MCF 10A (cell line): ENCODE data around the gene SEC24D. TPM values are rescaled to one million over a fixed set of nuclear protein-coding genes. Genes with fewer than 3 reads are reported as not detected.

Experiments used
- BruUV-seq: library from RNA; stranded (reverse); fragments of 400-500 nt; replicated peaks from 2 replicates; lab custom pipeline; 2021; lab: Mats Ljungman, UMichigan
- CTCF ChIA-PET: fragments of 300-600 bp; sonication (Branson Sonifier 250); formaldehyde crosslinking; extraction: SDS; loops from one replicate; lab custom pipeline; 2021; ENCODE audit warnings: antibody characterized with exemption, inconsistent platforms; lab: Yijun Ruan, JAX
- POLR2A ChIA-PET: fragments of 300-600, 350-650 bp; sonication (Branson Sonifier 250); formaldehyde crosslinking; extraction: SDS; loops from one replicate; lab custom pipeline; 2020; ENCODE audit warnings: antibody characterized with exemption, inconsistent platforms; lab: Yijun Ruan, JAX
- DNase-seq: peaks from one replicate; pipeline ENCODE4 v3.0.0-alpha.2; 2018; ENCODE audit not compliant: unreplicated experiment
- H3K27ac Mint-ChIP-seq: one replicate; pipeline ENCODE4 v1.8.0; 2022; ENCODE audit warnings: mild to moderate bottlenecking, low read depth, mixed read lengths; ENCODE audit not compliant: unreplicated experiment
- H3K27me3 Mint-ChIP-seq: one replicate; pipeline ENCODE4 v1.8.0; 2022; ENCODE audit warnings: mixed read lengths; ENCODE audit not compliant: insufficient read depth, unreplicated experiment
- H3K36me3 Mint-ChIP-seq: one replicate; pipeline ENCODE4 v1.8.0; 2022; ENCODE audit warnings: mild to moderate bottlenecking, moderate library complexity, mixed read lengths; ENCODE audit not compliant: insufficient read depth, unreplicated experiment
- H3K4me1 Mint-ChIP-seq: one replicate; pipeline ENCODE4 v1.8.0; 2022; ENCODE audit warnings: mixed read lengths; ENCODE audit not compliant: insufficient read depth, unreplicated experiment
- H3K4me3 Mint-ChIP-seq: one replicate; pipeline ENCODE4 v1.8.0; 2022; ENCODE audit warnings: mild to moderate bottlenecking, moderate library complexity, mixed read lengths; ENCODE audit not compliant: unreplicated experiment
- H3K9me3 Mint-ChIP-seq: one replicate; pipeline ENCODE4 v1.8.0; 2022; ENCODE audit warnings: mixed read lengths; ENCODE audit not compliant: unreplicated experiment
- CTCF ChIP-seq: fragments of 200-600 bp; IDR thresholded peaks from one replicate; pipeline ENCODE4 v1.8.0; 2022; ENCODE audit warnings: antibody characterized with exemption, mild to moderate bottlenecking; ENCODE audit not compliant: unreplicated experiment
- intact Hi-C: fragments of 100-400 bp; cut with micrococcal nuclease; formaldehyde crosslinking; loops from 2 replicates; pipeline ENCODE4 v1.14.1; 2022
- total RNA-seq: library from RNA; stranded (reverse); gene quantifications from 2 replicates; pipeline ENCODE4 v1.2.3, GENCODE V29; 2022

Gene SEC24D
- total RNA-seq, 1 experiment from 2014 or later = 117 TPM

GRCh38 chr4:118825799-118826198 is 10.1 kb downstream of the SEC24D start:
- no peak for DNase-seq
- H3K36me3 Mint-ChIP-seq = peaks cover 53% of the 10 kb centered on the region
- no peaks in the 10 kb centered on the region for H3K9me3 Mint-ChIP-seq
- CTCF ChIA-PET = interaction anchor here (0.6 to 1.1 kb wide), 2 partner anchors 39 to 65 kb away, joined by 3 to 5 read pairs; no protein-coding TSS in a partner anchor
- H3K4me1 Mint-ChIP-seq = peaks cover 46% of the 10 kb centered on the region
- BruUV-seq = no TSS peak
- no peak for TF ChIP-seq CTCF
- H3K27me3 Mint-ChIP-seq = no peaks in the 10 kb centered on the region
- intact Hi-C loops = no loop called here
- H3K4me3 Mint-ChIP-seq = no peak overlapping the region
- H3K27ac Mint-ChIP-seq = peak overlapping the region; percentile 39
- POLR2A ChIA-PET = interaction anchor here (6.1 kb wide), 1 partner anchor 10 kb away, joined by 74 read pairs; the partner anchor contains the start of gene SEC24D

DNA sequence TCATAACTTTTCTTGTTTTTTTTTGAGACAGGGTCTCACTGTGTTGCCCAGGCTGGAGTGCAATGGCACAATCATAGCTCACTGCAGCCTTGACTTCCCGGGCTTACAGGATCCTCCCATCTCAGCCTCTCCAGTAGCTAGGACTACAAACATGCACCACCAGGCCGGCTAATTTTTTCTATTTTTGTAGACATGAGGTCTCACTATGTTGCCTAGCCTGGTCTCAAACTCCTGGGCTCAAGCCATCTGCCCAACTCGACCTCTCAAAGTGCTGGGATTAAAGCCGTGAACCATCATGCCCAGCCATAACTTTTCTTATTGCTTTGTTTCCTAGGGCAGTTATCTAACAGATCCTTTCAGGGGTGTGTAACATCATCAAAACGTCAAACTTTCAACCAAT is 11.8 kb downstream of the SEC24D start:
- Mint-ChIP-seq H3K4me3 (no peak overlapping the region), H3K4me1 (peaks cover 43% of the 10 kb centered on the region), H3K9me3 (no peaks in the 10 kb centered on the region), H3K27ac (peak overlapping the region; percentile 51), H3K36me3 (peaks cover 39% of the 10 kb centered on the region), H3K27me3 (no peaks in the 10 kb centered on the region)
- ChIA-PET CTCF (interaction anchor here (0.5 to 1.9 kb wide), 9 partner anchors 17 to 389 kb away, joined by 3 to 11 read pairs (median 3); partner anchors contain the start of gene METTL14), POLR2A (interaction anchor here (1.3 to 6.1 kb wide), 6 partner anchors 9 to 165 kb away, joined by 4 to 74 read pairs (median 4); partner anchors contain the start of gene SEC24D)
- no peak for TF ChIP-seq CTCF
- no peak for DNase-seq
- intact Hi-C loops = no loop called here
- BruUV-seq = no TSS peak

DNA sequence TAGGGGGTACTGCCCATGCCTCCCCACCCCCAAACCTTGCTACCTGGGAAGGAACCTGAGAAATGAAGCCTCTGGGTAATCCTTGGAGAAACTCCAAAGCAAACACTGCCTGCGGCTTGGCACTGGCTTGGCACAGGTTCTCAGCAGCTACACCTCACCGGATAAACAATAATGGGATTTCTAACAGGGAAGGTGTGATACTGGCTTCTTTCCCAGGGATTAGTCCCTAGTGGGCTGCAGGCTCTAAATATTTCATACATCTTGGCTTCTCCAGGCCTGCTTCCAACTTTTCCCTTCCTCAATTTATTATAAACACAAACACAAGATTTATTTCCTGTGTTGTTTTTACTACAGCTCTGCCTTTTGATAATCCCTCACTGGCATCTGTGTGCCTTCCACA is 12.5 kb downstream of the SEC24D start:
- H3K4me1 Mint-ChIP-seq = peaks cover 38% of the 10 kb centered on the region
- no peaks in the 10 kb centered on the region for H3K27me3 Mint-ChIP-seq
- intact Hi-C loops = no loop called here
- peaks cover 32% of the 10 kb centered on the region for H3K36me3 Mint-ChIP-seq
- ChIA-PET POLR2A (interaction anchor here (0.9 to 6.1 kb wide), 8 partner anchors 9 to 166 kb away, joined by 4 to 74 read pairs (median 4); partner anchors contain the start of genes SEC24D and SYNPO2), CTCF (interaction anchor here (0.6 to 1.9 kb wide), 9 partner anchors 18 to 264 kb away, joined by 3 to 11 read pairs (median 3); partner anchors contain the start of gene METTL14)
- no peak for TF ChIP-seq CTCF
- peak; percentile 91 for DNase-seq
- H3K9me3 Mint-ChIP-seq = no peaks in the 10 kb centered on the region
- peak overlapping the region; percentile 51 for H3K27ac Mint-ChIP-seq
- BruUV-seq = TSS peak; percentile 4
- H3K4me3 Mint-ChIP-seq = no peak overlapping the region

DNA sequence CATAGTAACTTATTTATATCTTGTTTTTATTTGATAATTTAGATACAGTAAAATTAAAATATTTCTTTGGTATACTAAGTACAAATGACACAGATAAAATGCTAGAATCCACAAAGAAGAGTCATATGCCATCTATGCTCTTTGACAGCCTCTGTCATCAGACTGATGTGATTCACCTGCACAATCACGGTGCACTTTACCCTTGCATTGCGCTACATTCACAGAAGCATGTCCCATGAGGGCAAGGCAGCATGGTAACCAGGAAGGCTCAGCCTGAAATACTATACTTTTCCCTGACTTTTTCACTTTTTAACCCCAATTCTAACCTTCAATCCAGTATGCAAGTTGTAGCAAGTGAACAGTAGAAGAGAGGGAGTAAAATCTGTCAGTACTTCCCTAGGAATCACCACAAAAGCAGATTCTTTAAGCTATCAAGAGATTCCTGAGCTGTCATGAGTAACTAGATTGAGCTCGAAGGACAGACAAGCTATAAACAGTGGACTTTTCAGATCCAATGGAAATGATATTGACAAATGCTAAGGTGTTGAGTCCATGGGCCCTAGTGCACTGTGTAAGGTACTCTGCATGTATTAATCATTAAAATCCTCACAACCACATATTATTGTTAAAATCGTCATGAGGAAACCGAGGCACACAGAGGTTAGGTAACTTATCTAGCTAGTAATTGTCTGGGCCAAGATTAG is 14.2 kb downstream of the SEC24D start:
- Mint-ChIP-seq H3K27me3 (no peaks in the 10 kb centered on the region), H3K36me3 (peaks cover 35% of the 10 kb centered on the region), H3K27ac (no peak overlapping the region), H3K4me3 (no peak overlapping the region), H3K9me3 (no peaks in the 10 kb centered on the region), H3K4me1 (peaks cover 32% of the 10 kb centered on the region)
- intact Hi-C loops = no loop called here
- BruUV-seq = no TSS peak
- POLR2A ChIA-PET = interaction anchor here (0.6 to 6.1 kb wide), 3 partner anchors 14 to 43 kb away, joined by 3 to 74 read pairs (median 4); partner anchors contain the start of gene SEC24D
- no peak for TF ChIP-seq CTCF
- DNase-seq = no peak
- CTCF ChIA-PET = interaction anchor here (0.9 to 1.4 kb wide), 3 partner anchors 43 to 75 kb away, joined by 3 to 7 read pairs (median 4); no protein-coding TSS in a partner anchor
